ENCODE results near the gene METTL23.

GRCh38 chr17:76726231-76726775 is 336 bp upstream of the METTL23 start, which contains the start of gene JMJD6:
- TF ChIP-seq POLR2AphosphoS5 (IDR thresholded peaks at IDR 0.05; ENCODE audit: low read depth, low read length): peak; percentile 76
- TF ChIP-seq TAF1 (IDR thresholded peaks at IDR 0.05; ENCODE audit: borderline replicate concordance, insufficient read depth, low read length): 0 out of 2 replicates have a peak, but pooled peaks have one; percentile 59
- TF ChIP-seq REST (IDR thresholded peaks at IDR 0.05; ENCODE audit: insufficient read depth in 1 of 2, low read depth in 2 of 2, low read length in 2 of 2): no peak; a peak in 1 of 4 replicates

Data from PFSK-1 (cell line).